A549 (cell line): ENCODE results near the gene SNW1. TPM values are rescaled to one million over a fixed set of nuclear protein-coding genes. Genes with fewer than 3 reads are reported as not detected.
"Not testable (repeated sequence)": the region's sequence is repeated elsewhere in the genome, so short reads cannot be mapped to it uniquely, and the experiment has no call there.

Experiments
- ATAC-seq, 2 experiments: fragments of 200-7000 bp in 1 of 2; fragments of >200 bp in 1 of 2; cut with Nextera tagmentation in 1 of 2; cut with Tn5 transposase in 1 of 2; 3 replicates each; pipeline versions ENCODE4 v1.8.0 to v1.9.1; 2018 to 2020; ENCODE audit warnings: mild to moderate bottlenecking in 1 of 2, moderate library complexity in 1 of 2
- CTCF ChIA-PET: fragments of 300-600 bp; sonication (Branson Sonifier 250); formaldehyde crosslinking; extraction: SDS; loops from one replicate; lab custom pipeline; 2021; ENCODE audit warnings: antibody characterized with exemption, inconsistent platforms; lab: Yijun Ruan, JAX
- POLR2A ChIA-PET: fragments of 350-600 bp; formaldehyde crosslinking; extraction: SDS; loops from one replicate; lab custom pipeline; 2021; ENCODE audit warnings: antibody characterized with exemption, inconsistent platforms; lab: Yijun Ruan, JAX
- DNase-seq, 2 experiments: peaks; one replicate each; pipeline versions ENCODE4 v3.0.0 to v3.0.0-alpha.2; 2011 to 2016; ENCODE audit warnings: low read depth in 1 of 2, low spot score in 1 of 2
- FAIRE-seq: peaks from 2 replicates; lab custom pipeline; 2011; peaks lifted over from hg19 to GRCh38; lab: Jason Lieb, UNC
- H3K27ac ChIP-seq, 2 experiments: fragments of >200 bp; sonication (Bioruptor Twin); formaldehyde crosslinking; 3 replicates each; pipeline ENCODE4 v1.5.1; 2016 to 2017
- H3K4me1 ChIP-seq: fragments of >200 bp; sonication (Bioruptor Twin); formaldehyde crosslinking; 3 replicates; pipeline ENCODE4 v1.6.1; 2016
- H3K4me2 ChIP-seq: fragments of >200 bp; sonication (Bioruptor Twin); formaldehyde crosslinking; 3 replicates; pipeline ENCODE4 v1.6.1; 2016
- H3K4me3 ChIP-seq: fragments of >200 bp; sonication (Bioruptor Twin); formaldehyde crosslinking; 3 replicates; pipeline ENCODE4 v1.5.1; 2016
- H3K9me3 ChIP-seq: fragments of >200 bp; sonication (Bioruptor Twin); formaldehyde crosslinking; 3 replicates; pipeline ENCODE4 v1.6.1; 2016
- CBX8 ChIP-seq: fragments of 200-600 bp; sonication (generic); IDR thresholded peaks from 2 replicates; pipeline ENCODE4 v1.6.1; 2016
- CEBPB ChIP-seq, 2 experiments: fragments of >200 bp in 1 of 2; sonication (Bioruptor Twin) in 1 of 2; formaldehyde crosslinking in 1 of 2; IDR thresholded peaks; 2 replicates each; pipeline ENCODE4 v1.6.1; 2012 to 2016
- CHD4 ChIP-seq: fragments of 200-600 bp; sonication (generic); IDR thresholded peaks from 2 replicates; pipeline ENCODE4 v1.6.1; 2016; ENCODE audit warnings: antibody characterized with exemption, mild to moderate bottlenecking, borderline replicate concordance
- EP300 ChIP-seq, 2 experiments: fragments of >200 bp; sonication (Bioruptor Twin); formaldehyde crosslinking; IDR thresholded peaks; 2 replicates in 1 of 2; 3 replicates in 1 of 2; pipeline ENCODE4 v1.6.1; 2016 to 2017
- ESRRA ChIP-seq: fragments of 150-350 bp; IDR thresholded peaks from 2 replicates; pipeline ENCODE4 v1.6.1; 2014; ENCODE audit warnings: mild to moderate bottlenecking, low read length, borderline replicate concordance
- FOXS1 ChIP-seq: fragments of 250-450 bp; sonication (Bioruptor Pico); IDR thresholded peaks from 2 replicates; pipeline ENCODE4 v1.5.0; 2020; ENCODE audit warnings: mild to moderate bottlenecking, moderate library complexity
- HDAC2 ChIP-seq: fragments of 200-600 bp; sonication (generic); IDR thresholded peaks from 2 replicates; pipeline ENCODE4 v1.6.1; 2016
- HOXB13 ChIP-seq: fragments of 250-450 bp; sonication (Bioruptor Pico); IDR thresholded peaks from 2 replicates; pipeline ENCODE4 v1.5.0; 2020; ENCODE audit warnings: low read depth, mild to moderate bottlenecking, moderate library complexity
- HOXB5 ChIP-seq: fragments of 250-450 bp; sonication (Bioruptor Pico); IDR thresholded peaks from 2 replicates; pipeline ENCODE4 v1.5.0; 2020; ENCODE audit warnings: mild to moderate bottlenecking, moderate library complexity
- JUN ChIP-seq, 2 experiments: fragments of >200 bp; sonication (Bioruptor Twin); formaldehyde crosslinking; IDR thresholded peaks; 2 replicates in 1 of 2; 3 replicates in 1 of 2; pipeline ENCODE4 v1.6.1; 2016 to 2017
- MAFK ChIP-seq: fragments of 450-650 bp; IDR thresholded peaks from 2 replicates; pipeline ENCODE4 v1.6.1; 2014; ENCODE audit not compliant: partially characterized antibody
- MAX ChIP-seq: IDR thresholded peaks from 2 replicates; pipeline ENCODE4 v1.6.1; 2012
- MAZ ChIP-seq: fragments of 150-350 bp; IDR thresholded peaks from 2 replicates; pipeline ENCODE4 v1.6.1; 2014; ENCODE audit warnings: antibody characterized with exemption, low read depth, low read length, borderline replicate concordance
- MYC ChIP-seq: IDR thresholded peaks from 2 replicates; pipeline ENCODE4 v1.6.1; 2012; ENCODE audit warnings: mild to moderate bottlenecking, inconsistent platforms, low read length, improper control_type of control experiment, borderline replicate concordance
- NPAS2 ChIP-seq: fragments of 250-450 bp; sonication (Bioruptor Pico); IDR thresholded peaks from 2 replicates; pipeline ENCODE4 v1.8.0; 2022; ENCODE audit warnings: mild to moderate bottlenecking, moderate library complexity, borderline replicate concordance
- NR3C1 ChIP-seq: fragments of >200 bp; sonication (Bioruptor Twin); formaldehyde crosslinking; IDR thresholded peaks from 3 replicates; pipeline ENCODE4 v1.6.1; 2017
- PBX3 ChIP-seq: IDR thresholded peaks from 2 replicates; pipeline ENCODE4 v1.6.1; 2012
- RARB ChIP-seq: fragments of 250-450 bp; sonication (Bioruptor Pico); IDR thresholded peaks from 2 replicates; pipeline ENCODE4 v1.8.0; 2021; ENCODE audit warnings: mild to moderate bottlenecking, moderate library complexity
- REST ChIP-seq: fragments of 200-600 bp; sonication (generic); IDR thresholded peaks from 2 replicates; pipeline ENCODE4 v1.6.1; 2016; ENCODE audit warnings: antibody characterized with exemption, mild to moderate bottlenecking, moderate library complexity
- RFX5 ChIP-seq: fragments of 450-650 bp; IDR thresholded peaks from 2 replicates; pipeline ENCODE4 v1.7.1; 2014; ENCODE audit warnings: antibody characterized with exemption, mild to moderate bottlenecking, moderate library complexity
- SREBF2 ChIP-seq: fragments of 450-650 bp; IDR thresholded peaks from 2 replicates; pipeline ENCODE4 v1.6.1; 2014; ENCODE audit warnings: mild to moderate bottlenecking, moderate library complexity
- ZC3H11A ChIP-seq: fragments of 450-650 bp; IDR thresholded peaks from 2 replicates; pipeline ENCODE4 v1.6.1; 2014; ENCODE audit warnings: antibody characterized with exemption, mild to moderate bottlenecking
- ZFP36 ChIP-seq: fragments of 450-650 bp; IDR thresholded peaks from 2 replicates; pipeline ENCODE4 v1.6.1; 2014; ENCODE audit warnings: borderline replicate concordance; ENCODE audit not compliant: partially characterized antibody
- WGBS: methylation state at CpG from one replicate; pipeline ENCODE4 v1.1.6; 2017; ENCODE audit errors: missing lambda C conversion rate; 5-methylcytosine and 5-hydroxymethylcytosine counted together
- polyA plus RNA-seq, 4 experiments: library from polyadenylated mRNA; depleted of rRNA in 3 of 4; stranded (reverse); fragments of >200 nt; fragmentation: RNase III in 1 of 4; extraction: RNeasy Plus Mini Kit Qiagen cat#74134 plus additional on column Dnase treatment in 1 of 4; gene quantifications; 2 replicates in 3 of 4; 3 replicates in 1 of 4; pipeline ENCODE4 v1.2.3, GENCODE V29; 2011 to 2017
- TF ChIP-seq, protein P1 (sequence below): fragments of 150-350 bp; IDR thresholded peaks from 2 replicates; pipeline ENCODE4 v1.6.1; 2014; ENCODE audit warnings: low read depth, mild to moderate bottlenecking, low read length

Gene SNW1
- polyA plus RNA-seq, 2 of the 4 experiments (the other 2 are of a cell fraction) = 64.8 to 84.0 TPM

- FAIRE-seq = no peak
- no peak for DNase-seq
- no peaks in the 10 kb centered on the region for H3K4me1 ChIP-seq
- no peak overlapping the region for H3K27ac ChIP-seq
- H3K9me3 ChIP-seq = no peaks in the 10 kb centered on the region
- POLR2A ChIA-PET = interaction anchor here (1.0 kb wide), 1 partner anchor 8 kb away, joined by 5 read pairs; the partner anchor contains the start of gene SNW1
- WGBS = 89% methylated on average over 2 of the region's 2 CpGs
- TF ChIP-seq ZC3H11A (no peak), CBX8 (no peak), RARB (CRISPR knock-in tag) (no peak), NPAS2 (CRISPR knock-in tag) (no peak), NR3C1 (no peak), MAFK (no peak), HDAC2 (no peak), CEBPB (IDR thresholded peaks at IDR 0.05) (no peak), FOXS1 (CRISPR knock-in tag) (no peak), PBX3 (no peak)
- TF ChIP-seq, all 56 proteins: peak for 0
- H3K4me3 ChIP-seq = no peak overlapping the region
- ATAC-seq = no peak
- CTCF ChIA-PET = interaction anchor here (1.0 to 2.9 kb wide), 4 partner anchors 9 to 402 kb away, joined by 3 to 14 read pairs (median 4); partner anchors contain the start of gene SNW1
- no peak overlapping the region for H3K4me2 ChIP-seq
Measured at GRCh38 chr14:77752266-77752665, 8.7 kb downstream of the SNW1 start.

- CTCF ChIA-PET, H3K4me2 ChIP-seq, DNase-seq, H3K4me1 ChIP-seq, H3K27ac ChIP-seq, H3K4me3 ChIP-seq, H3K9me3 ChIP-seq, FAIRE-seq, ATAC-seq, POLR2A ChIA-PET: not testable (repeated sequence)
- WGBS = 87% methylated on average over 9 of the region's 33 CpGs
Measured at GRCh38 chr14:77747425-77747824, 13.5 kb downstream of the SNW1 start.

DNA sequence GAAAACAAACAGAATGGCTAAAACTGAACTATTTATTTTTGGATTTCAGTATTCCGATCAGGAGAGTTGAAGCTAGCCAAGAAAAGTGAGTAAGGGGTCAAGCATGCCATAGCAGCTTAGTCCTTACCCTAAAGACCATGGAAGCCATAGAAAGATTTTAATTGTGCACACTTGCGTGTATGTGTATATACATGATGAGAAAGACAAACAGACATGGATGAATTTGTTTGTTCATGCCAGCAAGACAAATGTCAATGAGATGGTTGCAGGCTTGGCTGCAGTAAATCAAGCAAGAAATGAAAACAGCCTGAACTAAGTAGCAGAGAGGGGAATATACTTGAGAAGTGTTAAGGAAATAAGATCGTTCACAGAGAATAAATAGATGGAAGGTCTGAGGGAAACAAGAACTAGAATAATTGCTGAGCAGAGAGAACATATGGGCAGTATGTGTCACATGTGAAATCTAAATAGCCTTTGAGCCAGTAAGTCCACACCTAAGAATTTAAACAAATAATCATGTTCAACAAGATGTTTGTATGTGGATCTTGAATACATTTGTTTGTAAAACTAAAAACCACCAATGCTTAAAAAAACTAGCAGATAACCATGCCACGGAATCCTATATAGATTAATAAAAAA, 14.8 kb downstream of the SNW1 start:
- FAIRE-seq = no peak
- Histone ChIP-seq H3K27ac (no peak overlapping the region), H3K4me1 (no peaks in the 10 kb centered on the region), H3K4me2 (no peak overlapping the region), H3K9me3 (no peaks in the 10 kb centered on the region), H3K4me3 (no peak overlapping the region)
- no peak for TF ChIP-seq JUN (IDR thresholded peaks at IDR 0.05)
- TF ChIP-seq MYC = no peak
- no peak for TF ChIP-seq PBX3
- no peak for TF ChIP-seq EP300 (IDR thresholded peaks at IDR 0.05)
- TF ChIP-seq REST = no peak
- TF ChIP-seq MAZ = no peak
- no peak for TF ChIP-seq ESRRA
- TF ChIP-seq ZFP36 = no peak
- no peak for TF ChIP-seq MAX
- no peak for TF ChIP-seq SREBF2
- no peak for TF ChIP-seq RFX5
- TF ChIP-seq, protein P1, sequence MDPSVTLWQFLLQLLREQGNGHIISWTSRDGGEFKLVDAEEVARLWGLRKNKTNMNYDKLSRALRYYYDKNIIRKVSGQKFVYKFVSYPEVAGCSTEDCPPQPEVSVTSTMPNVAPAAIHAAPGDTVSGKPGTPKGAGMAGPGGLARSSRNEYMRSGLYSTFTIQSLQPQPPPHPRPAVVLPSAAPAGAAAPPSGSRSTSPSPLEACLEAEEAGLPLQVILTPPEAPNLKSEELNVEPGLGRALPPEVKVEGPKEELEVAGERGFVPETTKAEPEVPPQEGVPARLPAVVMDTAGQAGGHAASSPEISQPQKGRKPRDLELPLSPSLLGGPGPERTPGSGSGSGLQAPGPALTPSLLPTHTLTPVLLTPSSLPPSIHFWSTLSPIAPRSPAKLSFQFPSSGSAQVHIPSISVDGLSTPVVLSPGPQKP = no peak
- TF ChIP-seq HOXB5 = no peak
- no peak for TF ChIP-seq HOXB13 (CRISPR knock-in tag)
- no peak for TF ChIP-seq ZC3H11A
- TF ChIP-seq CHD4 = no peak
- ChIA-PET POLR2A (no interaction called here), CTCF (interaction anchor here (0.6 kb wide), 1 partner anchor 368 kb away, joined by 3 read pairs; no protein-coding TSS in a partner anchor)
- peak in 1 of 2 experiments; percentile 76; a peak in 3 of 6 replicates for ATAC-seq
- DNase-seq = peak in 1 of 2 experiments; percentile 24
- 40% methylated on average over 4 of the region's 4 CpGs for whole genome bisulfite sequencing
